ENCODE data around the gene CRABP1.

- TF ChIP-seq POLR2A (IDR thresholded peaks at IDR 0.05; ENCODE audit: low read length) = no peak
- TF ChIP-seq CTCF (IDR thresholded peaks at IDR 0.05) = no peak
- no peak for TF ChIP-seq RFX5 (IDR thresholded peaks at IDR 0.05)
- no peak for TF ChIP-seq RARB (CRISPR knock-in tag; IDR thresholded peaks at IDR 0.05)
- no peak for TF ChIP-seq ZC3H11A (IDR thresholded peaks at IDR 0.05)
Observed at GRCh38 chr15:78291052-78291451, 49.1 kb upstream of the CRABP1 start.
